ENCODE data around the gene TNFSF9. TPM values are rescaled to one million over a fixed set of nuclear protein-coding genes. Genes with fewer than 3 reads are reported as not detected.

Gene TNFSF9
- total and polyA plus RNA-seq, 4 donors, result 0.08 to 0.12 TPM; not detected in 2

DNA sequence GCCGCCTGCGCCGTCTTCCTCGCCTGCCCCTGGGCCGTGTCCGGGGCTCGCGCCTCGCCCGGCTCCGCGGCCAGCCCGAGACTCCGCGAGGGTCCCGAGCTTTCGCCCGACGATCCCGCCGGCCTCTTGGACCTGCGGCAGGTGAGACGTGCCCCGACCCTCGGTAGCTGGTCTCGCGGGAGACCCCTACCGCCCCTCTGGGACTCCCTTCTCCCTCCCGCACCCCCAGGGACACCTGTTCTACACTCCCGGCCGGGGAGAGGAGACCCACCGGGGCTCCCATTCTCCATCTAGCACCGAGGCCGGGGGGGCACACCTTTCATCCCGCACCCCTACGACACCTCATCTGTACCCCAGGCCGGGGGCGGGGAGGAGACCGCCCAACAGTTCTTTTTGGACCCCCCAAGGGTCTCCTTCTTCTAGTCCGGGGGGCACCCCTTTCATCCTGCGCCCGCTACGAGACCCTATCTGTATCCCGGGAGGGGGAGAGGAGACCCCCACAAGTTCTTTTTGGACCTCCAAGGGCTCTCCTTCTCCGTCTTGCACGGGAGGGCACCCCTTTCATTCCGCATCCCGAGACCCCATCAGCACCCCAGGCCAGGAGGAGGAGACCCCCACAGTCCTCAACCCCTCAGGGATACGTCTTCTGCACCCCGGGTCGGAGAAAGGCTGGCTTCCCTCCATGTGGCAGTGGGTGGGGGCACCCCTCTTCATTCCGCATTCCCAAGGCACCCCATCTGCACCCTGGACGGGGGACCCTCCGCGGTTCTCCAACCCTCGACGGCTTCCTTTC is 533 bp downstream of the TNFSF9 start:
- DNase-seq (ENCODE audit: low spot score), result no peak
- peaks cover 0 to 3% (median 2%) of the 10 kb centered on the region in 4 donors for H3K27me3 ChIP-seq (ENCODE audit: control insufficient read depth in 4 of 4, insufficient read depth in 4 of 4, low read length in 3 of 4)
- peak overlapping the region in 1 of 2 donors; percentile 6 for H3K9ac ChIP-seq (ENCODE audit: low read depth in 1 of 2, low read length in 2 of 2)
- H3K9me3 ChIP-seq (ENCODE audit: control insufficient read depth in 4 of 4, low read length in 3 of 4), result no peaks in the 10 kb centered on the region
- H3K4me3 ChIP-seq (ENCODE audit: low read depth in 1 of 3, low read length in 3 of 3), result peak overlapping the region in 2 of 3 donors; percentile 47 to 48
- WGBS, result 11% methylated on average over 57 of the region's 57 CpGs
- TF ChIP-seq, protein P1, sequence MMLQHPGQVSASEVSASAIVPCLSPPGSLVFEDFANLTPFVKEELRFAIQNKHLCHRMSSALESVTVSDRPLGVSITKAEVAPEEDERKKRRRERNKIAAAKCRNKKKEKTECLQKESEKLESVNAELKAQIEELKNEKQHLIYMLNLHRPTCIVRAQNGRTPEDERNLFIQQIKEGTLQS (IDR thresholded peaks at IDR 0.05), result no peak
- TF ChIP-seq JUND (IDR thresholded peaks at IDR 0.05), result no peak
- no peak for TF ChIP-seq GABPA (IDR thresholded peaks at IDR 0.05 in 1 of 2, conservative IDR thresholded peaks at IDR 0.05 in 1 of 2)
- TF ChIP-seq, protein P2, sequence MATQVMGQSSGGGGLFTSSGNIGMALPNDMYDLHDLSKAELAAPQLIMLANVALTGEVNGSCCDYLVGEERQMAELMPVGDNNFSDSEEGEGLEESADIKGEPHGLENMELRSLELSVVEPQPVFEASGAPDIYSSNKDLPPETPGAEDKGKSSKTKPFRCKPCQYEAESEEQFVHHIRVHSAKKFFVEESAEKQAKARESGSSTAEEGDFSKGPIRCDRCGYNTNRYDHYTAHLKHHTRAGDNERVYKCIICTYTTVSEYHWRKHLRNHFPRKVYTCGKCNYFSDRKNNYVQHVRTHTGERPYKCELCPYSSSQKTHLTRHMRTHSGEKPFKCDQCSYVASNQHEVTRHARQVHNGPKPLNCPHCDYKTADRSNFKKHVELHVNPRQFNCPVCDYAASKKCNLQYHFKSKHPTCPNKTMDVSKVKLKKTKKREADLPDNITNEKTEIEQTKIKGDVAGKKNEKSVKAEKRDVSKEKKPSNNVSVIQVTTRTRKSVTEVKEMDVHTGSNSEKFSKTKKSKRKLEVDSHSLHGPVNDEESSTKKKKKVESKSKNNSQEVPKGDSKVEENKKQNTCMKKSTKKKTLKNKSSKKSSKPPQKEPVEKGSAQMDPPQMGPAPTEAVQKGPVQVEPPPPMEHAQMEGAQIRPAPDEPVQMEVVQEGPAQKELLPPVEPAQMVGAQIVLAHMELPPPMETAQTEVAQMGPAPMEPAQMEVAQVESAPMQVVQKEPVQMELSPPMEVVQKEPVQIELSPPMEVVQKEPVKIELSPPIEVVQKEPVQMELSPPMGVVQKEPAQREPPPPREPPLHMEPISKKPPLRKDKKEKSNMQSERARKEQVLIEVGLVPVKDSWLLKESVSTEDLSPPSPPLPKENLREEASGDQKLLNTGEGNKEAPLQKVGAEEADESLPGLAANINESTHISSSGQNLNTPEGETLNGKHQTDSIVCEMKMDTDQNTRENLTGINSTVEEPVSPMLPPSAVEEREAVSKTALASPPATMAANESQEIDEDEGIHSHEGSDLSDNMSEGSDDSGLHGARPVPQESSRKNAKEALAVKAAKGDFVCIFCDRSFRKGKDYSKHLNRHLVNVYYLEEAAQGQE (IDR thresholded peaks at IDR 0.05), result no peak
- no peak for TF ChIP-seq RAD21 (IDR thresholded peaks at IDR 0.05)
- no peak for TF ChIP-seq YY1 (IDR thresholded peaks at IDR 0.05)
- peaks cover 5 to 8% (median 6%) of the 10 kb centered on the region in 4 donors for H3K4me1 ChIP-seq (ENCODE audit: control insufficient read depth in 4 of 4, insufficient read depth in 4 of 4, low read length in 3 of 4)
- no peak overlapping the region for H3K27ac ChIP-seq (ENCODE audit: low read depth in 1 of 2, low read length in 2 of 2)
- no peaks in the 10 kb centered on the region for H3K36me3 ChIP-seq (ENCODE audit: control insufficient read depth in 4 of 4, insufficient read depth in 3 of 4, low read depth in 1 of 4, low read length in 3 of 4)

DNA sequence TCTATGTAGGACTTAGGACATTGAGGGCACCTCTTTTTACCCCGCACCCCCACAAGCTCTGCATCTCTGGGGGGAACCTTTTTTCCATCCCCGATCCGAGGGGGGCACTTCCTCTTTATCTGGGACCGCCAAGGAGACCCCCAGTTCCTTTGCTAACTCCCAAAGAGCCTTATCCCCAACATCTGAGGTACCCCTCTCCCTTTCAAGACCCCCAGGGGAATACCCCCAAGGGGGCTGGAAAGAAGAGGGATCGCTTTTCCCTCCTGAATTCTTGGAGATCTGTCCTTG is 1.1 kb downstream of the TNFSF9 start:
- Histone ChIP-seq H3K27ac (ENCODE audit: low read depth in 1 of 2, low read length in 2 of 2) (no peak overlapping the region), H3K36me3 (ENCODE audit: control insufficient read depth in 4 of 4, insufficient read depth in 3 of 4, low read depth in 1 of 4, low read length in 3 of 4) (no peaks in the 10 kb centered on the region), H3K9ac (ENCODE audit: low read depth in 1 of 2, low read length in 2 of 2) (no peak overlapping the region), H3K4me3 (ENCODE audit: low read depth in 1 of 3, low read length in 3 of 3) (no peak overlapping the region), H3K27me3 (ENCODE audit: control insufficient read depth in 4 of 4, insufficient read depth in 4 of 4, low read length in 3 of 4) (peaks cover 0 to 3% (median 2%) of the 10 kb centered on the region in 4 donors), H3K4me1 (ENCODE audit: control insufficient read depth in 4 of 4, insufficient read depth in 4 of 4, low read length in 3 of 4) (peaks cover 5 to 8% (median 6%) of the 10 kb centered on the region in 4 donors), H3K9me3 (ENCODE audit: control insufficient read depth in 4 of 4, low read length in 3 of 4) (no peaks in the 10 kb centered on the region)
- WGBS, result 47% methylated on average over 5 of the region's 5 CpGs
- DNase-seq (ENCODE audit: low spot score), result no peak
- TF ChIP-seq, protein P2 (IDR thresholded peaks at IDR 0.05), result no peak
- no peak for TF ChIP-seq EGR1 (IDR thresholded peaks at IDR 0.05; ENCODE audit: low read depth in 2 of 2)
- TF ChIP-seq TAF1 (conservative IDR thresholded peaks at IDR 0.05), result no peak
- no peak for TF ChIP-seq SP1 (IDR thresholded peaks at IDR 0.05)

All from liver (tissue), 9 donors.